DOHH2 (cell line): Measurements from ENCODE around the gene PPL.

Source experiments
- H3F3A ChIP-seq: fragments of 200-600 bp; sonication (generic), shearing (Covaris generic); 2 replicates; pipeline ENCODE4 v1.6.0; 2016; ENCODE audit warnings: antibody characterized with exemption, mild to moderate bottlenecking; ENCODE audit not compliant: control insufficient read depth, insufficient read depth
- H3K27ac ChIP-seq: fragments of 200-600 bp; sonication (generic); 2 replicates; pipeline ENCODE4 v1.5.1; 2014; ENCODE audit warnings: low read depth, mild to moderate bottlenecking, low read length, moderate library complexity
- H3K27me3 ChIP-seq: fragments of 200-600 bp; sonication (generic); 2 replicates; pipeline ENCODE4 v1.6.1; 2014; ENCODE audit warnings: mild to moderate bottlenecking, low read length, mixed read lengths; ENCODE audit not compliant: control insufficient read depth
- H3K36me3 ChIP-seq: fragments of 200-600 bp; sonication (generic); 2 replicates; pipeline ENCODE4 v1.6.1; 2014; ENCODE audit warnings: mild to moderate bottlenecking, low read length, moderate library complexity, mixed read lengths; ENCODE audit not compliant: control insufficient read depth
- H3K4me1 ChIP-seq: fragments of 200-600 bp; sonication (generic); 2 replicates; pipeline ENCODE4 v1.6.1; 2014; ENCODE audit warnings: mild to moderate bottlenecking, low read length, mixed read lengths; ENCODE audit not compliant: control insufficient read depth
- H3K4me2 ChIP-seq: fragments of 200-600 bp; sonication (generic); 2 replicates; pipeline ENCODE4 v1.6.0; 2014; ENCODE audit warnings: mild to moderate bottlenecking, low read length, moderate library complexity
- H3K4me3 ChIP-seq: fragments of 200-600 bp; sonication (generic); 2 replicates; pipeline ENCODE4 v1.5.1; 2014; ENCODE audit warnings: mild to moderate bottlenecking, low read length, mixed read lengths
- H3K79me2 ChIP-seq: fragments of 200-600 bp; sonication (generic); 2 replicates; pipeline ENCODE4 v1.6.1; 2014; ENCODE audit warnings: mild to moderate bottlenecking, low read length, mixed read lengths; ENCODE audit not compliant: control insufficient read depth
- H3K9me2 ChIP-seq: fragments of 200-600 bp; sonication (generic); replicated peaks from 2 replicates; pipeline ENCODE4 v1.6.1; 2014; ENCODE audit warnings: mild to moderate bottlenecking, low read length, mixed read lengths; ENCODE audit not compliant: control insufficient read depth
- H3K9me3 ChIP-seq: fragments of 200-600 bp; sonication (generic); 2 replicates; pipeline ENCODE4 v1.6.1; 2014; ENCODE audit warnings: antibody characterized with exemption, low read length, mixed read lengths; ENCODE audit not compliant: control insufficient read depth, insufficient read depth
- H4K20me1 ChIP-seq: fragments of 200-600 bp; sonication (generic); 2 replicates; pipeline ENCODE4 v1.6.0; 2014; ENCODE audit warnings: low read depth, mild to moderate bottlenecking, antibody characterized with exemption, low read length, moderate library complexity; ENCODE audit not compliant: control insufficient read depth, insufficient read depth
- EZH2phosphoT487 ChIP-seq: fragments of 200-600 bp; sonication (generic); IDR thresholded peaks from 2 replicates; pipeline ENCODE4 v1.6.1; 2017; ENCODE audit warnings: borderline replicate concordance, mild to moderate bottlenecking, antibody characterized with exemption, low read length, moderate library complexity, mixed read lengths
- TF ChIP-seq, protein P1 (sequence below): fragments of 200-600 bp; sonication (generic); IDR thresholded peaks from one replicate; pipeline ENCODE4 v1.5.1; 2014; ENCODE audit warnings: antibody characterized with exemption, mild to moderate bottlenecking, low read depth, low read length; ENCODE audit not compliant: poor library complexity, severe bottlenecking

The PPL gene

GRCh38 chr16:4859190-4859899 is 77.6 kb downstream of the PPL start:
- H3K4me1 ChIP-seq, result no peaks in the 10 kb centered on the region
- H3K4me2 ChIP-seq, result no peak overlapping the region
- no peaks in the 10 kb centered on the region for H3K9me3 ChIP-seq
- H4K20me1 ChIP-seq, result peaks cover under 1% of the 10 kb centered on the region; the same call in 1 of the 2 replicates
- no peaks in the 10 kb centered on the region for H3F3A ChIP-seq
- no peak overlapping the region for H3K4me3 ChIP-seq
- H3K36me3 ChIP-seq, result peaks cover 90% of the 10 kb centered on the region
- H3K79me2 ChIP-seq, result peaks cover 57% of the 10 kb centered on the region
- no peaks in the 10 kb centered on the region for H3K27me3 ChIP-seq
- no peaks in the 10 kb centered on the region for H3K9me2 ChIP-seq
- H3K27ac ChIP-seq, result no peak overlapping the region
- TF ChIP-seq EZH2phosphoT487, result no peak
- TF ChIP-seq, protein P1, sequence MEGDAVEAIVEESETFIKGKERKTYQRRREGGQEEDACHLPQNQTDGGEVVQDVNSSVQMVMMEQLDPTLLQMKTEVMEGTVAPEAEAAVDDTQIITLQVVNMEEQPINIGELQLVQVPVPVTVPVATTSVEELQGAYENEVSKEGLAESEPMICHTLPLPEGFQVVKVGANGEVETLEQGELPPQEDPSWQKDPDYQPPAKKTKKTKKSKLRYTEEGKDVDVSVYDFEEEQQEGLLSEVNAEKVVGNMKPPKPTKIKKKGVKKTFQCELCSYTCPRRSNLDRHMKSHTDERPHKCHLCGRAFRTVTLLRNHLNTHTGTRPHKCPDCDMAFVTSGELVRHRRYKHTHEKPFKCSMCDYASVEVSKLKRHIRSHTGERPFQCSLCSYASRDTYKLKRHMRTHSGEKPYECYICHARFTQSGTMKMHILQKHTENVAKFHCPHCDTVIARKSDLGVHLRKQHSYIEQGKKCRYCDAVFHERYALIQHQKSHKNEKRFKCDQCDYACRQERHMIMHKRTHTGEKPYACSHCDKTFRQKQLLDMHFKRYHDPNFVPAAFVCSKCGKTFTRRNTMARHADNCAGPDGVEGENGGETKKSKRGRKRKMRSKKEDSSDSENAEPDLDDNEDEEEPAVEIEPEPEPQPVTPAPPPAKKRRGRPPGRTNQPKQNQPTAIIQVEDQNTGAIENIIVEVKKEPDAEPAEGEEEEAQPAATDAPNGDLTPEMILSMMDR, result no peak

- no peak overlapping the region for H3K4me2 ChIP-seq
- 0 out of 2 replicates have a peak, but pooled peaks cover 2% of the 10 kb centered on the region for H3F3A ChIP-seq
- H3K27me3 ChIP-seq, result no peaks in the 10 kb centered on the region
- peaks cover 53% of the 10 kb centered on the region for H3K79me2 ChIP-seq
- H3K36me3 ChIP-seq, result peaks cover 75% of the 10 kb centered on the region
- TF ChIP-seq, protein P1, result no peak
- no peak for TF ChIP-seq EZH2phosphoT487
- H3K9me3 ChIP-seq, result no peaks in the 10 kb centered on the region
- H3K9me2 ChIP-seq, result no peaks in the 10 kb centered on the region
- peaks cover 4% of the 10 kb centered on the region; the same call in 1 of the 2 replicates for H4K20me1 ChIP-seq
- no peak overlapping the region for H3K4me3 ChIP-seq
- peaks cover 4% of the 10 kb centered on the region for H3K4me1 ChIP-seq
- H3K27ac ChIP-seq, result no peak overlapping the region
These were observed 81.1 kb downstream of the PPL start for GRCh38 chr16:4855804-4856203.

DNA sequence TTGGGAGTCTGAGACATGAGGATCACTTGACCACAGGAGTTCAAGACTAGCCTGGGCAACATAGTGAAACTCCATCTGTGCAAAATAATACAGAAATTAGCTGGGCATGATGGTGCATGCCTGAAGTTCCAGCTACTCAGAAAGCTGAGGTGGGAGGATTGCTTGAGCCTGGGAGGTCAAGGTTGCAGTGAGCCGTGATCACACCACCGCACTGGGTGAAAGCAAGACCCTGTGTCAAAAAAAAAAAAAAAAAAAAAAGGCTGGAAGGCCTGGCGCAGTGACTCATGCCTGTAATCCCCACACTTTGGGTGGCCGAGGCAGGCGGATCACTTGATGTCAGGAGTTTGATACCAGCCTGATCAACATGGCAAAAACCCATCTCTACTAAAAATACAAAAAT is 81.6 kb downstream of the PPL start:
- Histone ChIP-seq H3K9me2 (no peaks in the 10 kb centered on the region), H4K20me1 (peaks cover 6% of the 10 kb centered on the region; the same call in 1 of the 2 replicates), H3K4me2 (no peak overlapping the region)

More for the DNA sequence above, 81.6 kb downstream of the PPL start:
- peaks cover 9% of the 10 kb centered on the region for H3K4me1 ChIP-seq
- H3K9me3 ChIP-seq, result no peaks in the 10 kb centered on the region
- H3F3A ChIP-seq, result 0 out of 2 replicates have a peak, but pooled peaks cover 2% of the 10 kb centered on the region
- peaks cover 53% of the 10 kb centered on the region for H3K79me2 ChIP-seq
- TF ChIP-seq EZH2phosphoT487, result no peak
- TF ChIP-seq, protein P1, result no peak
- H3K36me3 ChIP-seq, result peaks cover 73% of the 10 kb centered on the region
- no peaks in the 10 kb centered on the region for H3K27me3 ChIP-seq
- H3K27ac ChIP-seq, result no peak overlapping the region
- no peak overlapping the region for H3K4me3 ChIP-seq
